C1 segment of cervical spinal cord (tissue), 14 donors: ENCODE results near the gene CHCHD3.
A peak's percentile ranks its signal among the peaks of the same experiment; 100 is the strongest.
"Not testable (repeated sequence)": the region's sequence is repeated elsewhere in the genome, so short reads cannot be mapped to it uniquely, and the experiment has no call there.

Experiments used
- DNase-seq, 14 donors: peaks; one replicate each; lab custom pipeline; 2025; lab: John Stamatoyannopoulos, UW

The CHCHD3 gene

DNA sequence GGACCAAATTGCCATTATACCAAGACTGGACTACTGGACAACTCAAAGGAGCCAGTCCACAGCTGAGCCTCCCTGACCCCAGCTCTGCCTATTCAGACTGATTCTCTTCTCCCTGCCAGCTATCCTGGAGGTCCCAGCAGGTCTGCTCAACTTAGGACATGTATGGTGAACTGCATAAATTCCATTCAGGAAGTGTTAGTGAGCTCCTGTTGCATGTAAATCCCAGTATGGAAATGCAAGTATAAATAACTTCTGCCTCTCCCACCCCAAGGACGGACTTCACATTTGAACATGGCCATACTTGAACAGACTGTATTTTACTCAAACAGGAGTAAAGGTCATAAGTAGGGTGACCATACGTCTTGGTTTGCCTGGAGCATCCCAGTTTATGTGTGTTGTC lies 128.4 kb downstream of the CHCHD3 start:
- no peak for DNase-seq

DNA sequence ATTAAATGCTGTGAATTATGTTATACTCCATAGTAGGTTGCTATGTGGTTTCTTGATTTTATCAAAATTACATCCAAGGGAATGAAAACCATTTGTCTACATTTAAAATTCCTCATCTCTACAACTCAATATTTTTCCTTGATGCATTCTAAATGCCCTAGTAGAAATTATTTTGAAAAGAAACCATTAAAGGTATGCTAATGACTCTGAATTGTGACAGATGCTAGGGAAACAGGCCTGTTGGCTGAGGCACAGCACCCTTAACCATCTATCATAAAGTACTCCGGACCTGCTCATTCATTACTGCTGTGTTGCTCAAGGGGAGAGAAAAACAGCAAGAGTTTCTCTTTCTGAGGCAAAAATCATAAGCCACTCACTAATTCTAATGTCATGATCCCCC lies 131.2 kb downstream of the CHCHD3 start:
- DNase-seq: no peak

DNA sequence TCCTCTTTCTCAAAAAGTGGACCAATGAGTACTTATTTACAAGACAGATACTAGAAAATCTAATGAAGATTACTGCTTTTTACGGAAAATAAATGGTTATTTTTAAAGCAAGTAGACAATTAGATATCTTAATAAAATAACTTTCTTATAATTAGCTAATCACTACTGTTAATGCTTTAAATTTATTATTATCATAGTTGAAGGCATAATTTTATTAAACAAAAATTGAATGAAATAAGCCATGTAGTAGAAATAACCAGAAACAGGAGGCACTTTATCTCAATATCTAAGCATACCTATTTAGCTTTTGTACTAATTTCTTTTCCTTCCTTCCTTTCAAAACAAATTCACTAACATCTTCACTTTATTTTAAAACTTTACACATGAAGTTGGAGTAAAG lies 134.9 kb downstream of the CHCHD3 start:
- DNase-seq: no peak

DNA sequence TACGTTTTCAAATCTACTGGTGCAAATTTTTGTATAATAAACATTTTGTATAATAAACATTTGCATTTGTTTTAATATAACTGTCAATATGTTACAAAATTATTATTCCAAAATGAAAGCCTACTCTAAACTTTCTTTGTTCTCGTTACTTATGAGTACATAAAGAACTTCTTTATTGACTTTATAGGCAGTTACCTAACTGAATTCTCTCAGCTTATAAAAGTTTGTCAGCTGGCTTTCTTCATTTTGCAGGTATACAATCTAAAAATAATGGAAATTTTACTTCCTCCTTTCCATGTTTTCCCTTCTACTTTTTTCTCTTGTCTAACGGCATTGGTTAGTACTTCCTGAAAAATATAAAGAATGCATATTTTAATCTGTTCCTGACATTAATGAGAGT lies 137.1 kb downstream of the CHCHD3 start:
- DNase-seq: no peak

DNA sequence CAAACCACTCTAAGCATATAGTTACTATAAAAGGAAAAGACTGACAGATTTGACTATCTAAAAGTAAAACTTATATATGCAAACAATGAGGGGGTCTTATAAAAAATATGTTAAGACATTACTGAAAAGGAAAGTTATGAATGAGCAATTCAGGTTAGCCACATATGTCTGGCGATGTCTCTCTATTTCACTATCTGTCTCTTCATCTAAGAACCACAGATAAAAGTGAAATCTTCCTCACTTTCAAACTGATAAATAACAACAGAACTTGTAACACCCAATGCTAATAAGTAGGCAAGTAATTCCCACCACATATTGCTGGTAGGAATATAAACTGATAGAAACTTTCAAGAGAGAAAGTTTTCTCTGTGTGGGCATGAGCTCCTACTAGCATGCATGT lies 138.2 kb downstream of the CHCHD3 start:
- no peak for DNase-seq

DNA sequence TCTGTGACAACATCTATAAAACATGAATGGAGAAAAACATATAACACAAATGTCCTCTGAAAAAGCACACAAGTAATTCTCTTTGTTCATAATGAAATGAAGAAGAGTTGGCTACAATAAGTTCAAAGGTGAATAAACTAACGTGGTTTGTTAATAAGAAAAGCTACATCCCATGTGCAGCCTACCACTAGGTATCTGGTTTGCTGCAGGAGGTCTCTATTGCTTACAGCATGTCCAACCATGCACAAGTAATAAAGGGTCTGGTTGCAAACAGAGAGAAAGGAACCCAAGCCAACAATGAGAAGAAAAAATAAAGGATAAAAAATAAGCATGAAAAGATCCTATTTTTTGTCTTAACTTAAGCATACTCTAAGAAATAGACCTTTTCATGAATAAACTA lies 139.2 kb downstream of the CHCHD3 start:
- no peak for DNase-seq

GRCh38 chr7:132941905-132942304 lies 140.0 kb downstream of the CHCHD3 start:
- no peak for DNase-seq

GRCh38 chr7:132941428-132941827 lies 140.5 kb downstream of the CHCHD3 start:
- DNase-seq: no peak

DNA sequence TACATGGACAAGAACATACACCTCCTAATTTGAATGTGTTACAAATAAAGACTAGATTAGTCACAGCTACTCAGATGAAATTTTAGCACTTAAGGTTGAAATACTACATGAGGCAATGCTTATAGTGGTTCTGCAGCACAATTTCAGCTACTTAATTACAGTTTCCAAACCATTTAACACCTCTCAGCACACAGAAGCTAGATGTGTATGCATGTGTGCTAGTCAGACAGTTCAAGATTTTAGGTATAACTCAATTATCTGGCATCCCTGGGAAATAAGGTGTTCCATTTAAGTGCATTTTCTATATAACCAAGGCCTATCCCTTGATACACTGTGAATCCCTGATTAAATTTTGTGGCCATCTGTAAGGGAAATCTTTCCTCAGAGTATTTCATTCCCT lies 141.8 kb downstream of the CHCHD3 start:
- no peak for DNase-seq

- DNase-seq: no peak
Measured at GRCh38 chr7:132939495-132939894, 142.4 kb downstream of the CHCHD3 start.

DNA sequence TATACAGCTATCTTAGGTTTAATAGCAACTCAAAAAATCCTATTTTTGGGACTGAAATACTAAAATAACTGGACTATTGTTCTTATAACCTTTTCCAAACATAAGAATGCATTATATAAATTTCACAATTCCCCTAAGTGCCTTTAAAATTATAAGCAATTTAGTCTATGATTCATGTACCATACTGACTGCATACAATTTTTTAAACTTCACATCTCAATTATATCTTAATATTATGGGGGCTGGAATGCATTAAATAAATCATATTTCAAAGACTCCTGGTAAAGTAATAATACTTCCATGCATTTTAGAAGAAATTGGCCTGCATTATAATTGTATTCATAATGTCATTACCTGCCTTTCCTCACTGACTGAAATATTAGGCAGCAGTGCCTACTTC lies 144.6 kb downstream of the CHCHD3 start:
- DNase-seq: no peak

- no peak for DNase-seq
Measured at GRCh38 chr7:132935608-132936007, 146.3 kb downstream of the CHCHD3 start.

GRCh38 chr7:132934017-132934416 lies 147.9 kb downstream of the CHCHD3 start:
- DNase-seq: no peak

GRCh38 chr7:132933072-132933458 lies 148.8 kb downstream of the CHCHD3 start:
- no peak for DNase-seq

GRCh38 chr7:132932296-132933071 lies 149.4 kb downstream of the CHCHD3 start:
- no peak for DNase-seq

GRCh38 chr7:132930881-132931280 lies 151.0 kb downstream of the CHCHD3 start:
- DNase-seq: peak in 1 of 14 donors; percentile 1

- not testable (repeated sequence) for DNase-seq
Measured at GRCh38 chr7:132929944-132930343, 151.9 kb downstream of the CHCHD3 start.

DNA sequence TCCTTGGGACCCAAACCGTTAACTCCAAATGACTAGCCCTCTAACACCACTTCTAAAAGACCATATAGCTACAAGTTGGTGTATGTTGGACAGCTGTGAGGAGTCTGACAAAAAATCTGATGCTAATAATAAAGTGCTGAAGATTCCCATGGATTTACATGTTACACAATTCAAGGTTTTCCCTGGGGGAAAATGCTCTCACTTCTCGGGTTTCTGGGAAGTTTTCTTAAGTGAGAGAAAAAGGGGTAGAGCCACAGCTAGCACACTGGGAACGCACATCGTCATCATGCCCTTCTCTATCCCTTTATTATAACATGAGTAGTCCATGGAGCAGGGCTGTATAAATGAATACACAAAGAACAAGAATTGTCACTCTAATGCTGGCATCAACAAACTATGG lies 162.1 kb downstream of the CHCHD3 start:
- DNase-seq: no peak

- no peak for DNase-seq
Measured at GRCh38 chr7:132915647-132916046, 166.2 kb downstream of the CHCHD3 start.

DNA sequence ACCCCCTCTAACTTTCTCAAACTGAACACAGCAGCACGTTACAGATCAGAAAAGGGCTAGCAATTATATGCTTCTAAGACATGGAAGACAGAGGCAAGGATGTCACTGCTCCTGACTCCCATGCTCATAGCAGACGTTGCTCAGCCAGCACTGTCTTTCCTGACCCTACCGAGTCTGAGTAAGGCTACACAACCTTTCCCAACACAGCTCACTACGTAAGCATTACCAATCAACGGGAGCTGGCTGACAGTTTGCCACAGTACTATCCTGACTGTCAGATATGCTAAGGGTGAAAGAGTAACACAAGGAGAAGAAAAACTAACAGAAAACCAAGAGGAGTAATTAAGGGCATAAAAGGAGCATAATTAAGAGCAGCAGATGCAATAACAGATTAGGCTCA lies 171.2 kb downstream of the CHCHD3 start:
- DNase-seq: no peak

DNA sequence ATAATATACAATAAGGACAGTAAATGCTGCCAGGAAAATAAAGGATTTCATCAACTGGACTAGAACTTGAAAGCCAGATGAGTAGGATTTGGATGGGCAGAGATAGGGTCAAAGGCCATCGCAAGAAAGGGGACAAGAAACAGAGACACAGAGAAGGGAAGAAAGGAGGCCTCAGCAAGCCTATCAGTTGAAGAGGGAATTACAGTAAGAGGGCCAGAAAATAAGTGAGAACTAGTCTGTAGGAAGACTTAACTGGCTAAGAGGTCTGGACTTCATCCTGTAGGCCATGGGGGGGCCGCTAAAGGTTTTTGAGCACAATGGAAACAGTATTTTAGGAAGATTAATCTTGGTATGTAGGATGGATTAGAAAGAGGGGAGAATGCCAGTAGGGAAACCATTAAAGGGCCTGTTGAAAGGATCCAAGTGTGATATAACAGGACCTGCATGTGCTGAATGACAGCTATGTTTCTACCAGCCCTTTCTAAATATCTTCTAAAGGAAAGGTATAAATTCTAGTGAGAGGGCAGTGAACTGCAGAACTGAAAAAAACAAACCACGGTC lies 174.4 kb downstream of the CHCHD3 start:
- DNase-seq: no peak

GRCh38 chr7:132906193-132906835 lies 175.6 kb downstream of the CHCHD3 start:
- DNase-seq: no peak

GRCh38 chr7:132905136-132905535 lies 176.8 kb downstream of the CHCHD3 start:
- not testable (repeated sequence) for DNase-seq
